Measurements from ENCODE around the gene PDE6A.
A peak's percentile ranks its signal among the peaks of the same experiment; 100 is the strongest.
"Not testable (repeated sequence)": the region's sequence is repeated elsewhere in the genome, so short reads cannot be mapped to it uniquely, and the experiment has no call there.

The PDE6A gene

GRCh38 chr5:149953436-149954121 lies 9.0 kb upstream of the PDE6A start:
- no peak for DNase-seq (ENCODE audit: low read depth, low spot score)

- no peak for DNase-seq (ENCODE audit: low read depth, low spot score)
Observed at GRCh38 chr5:149951138-149951749, 6.7 kb upstream of the PDE6A start.

GRCh38 chr5:149948993-149949392 lies 4.4 kb upstream of the PDE6A start:
- no peak for DNase-seq (ENCODE audit: low read depth, low spot score)

- DNase-seq (ENCODE audit: low read depth, low spot score): no peak
Observed at GRCh38 chr5:149946118-149946517, 1.5 kb upstream of the PDE6A start.

- not testable (repeated sequence) for DNase-seq (ENCODE audit: low read depth, low spot score)
Observed at GRCh38 chr5:149943177-149943949, 1.2 kb downstream of the PDE6A start.

GRCh38 chr5:149942741-149943169 lies 1.8 kb downstream of the PDE6A start:
- not testable (repeated sequence) for DNase-seq (ENCODE audit: low read depth, low spot score)

- no peak for DNase-seq (ENCODE audit: low read depth, low spot score)
Observed at GRCh38 chr5:149942199-149942598, 2.4 kb downstream of the PDE6A start.

GRCh38 chr5:149941795-149942194 lies 2.8 kb downstream of the PDE6A start:
- DNase-seq (ENCODE audit: low read depth, low spot score): no peak

GRCh38 chr5:149940941-149941644 lies 3.5 kb downstream of the PDE6A start:
- DNase-seq (ENCODE audit: low read depth, low spot score): no peak

GRCh38 chr5:149940077-149940574 lies 4.5 kb downstream of the PDE6A start:
- no peak for DNase-seq (ENCODE audit: low read depth, low spot score)

- peak; percentile 62 for DNase-seq (ENCODE audit: low read depth, low spot score)
Observed at GRCh38 chr5:149939546-149939945, 5.0 kb downstream of the PDE6A start.

GRCh38 chr5:149938791-149939358 lies 5.7 kb downstream of the PDE6A start:
- peak; percentile 84 for DNase-seq (ENCODE audit: low read depth, low spot score)

GRCh38 chr5:149938279-149938678 lies 6.3 kb downstream of the PDE6A start:
- DNase-seq (ENCODE audit: low read depth, low spot score): peak; percentile 87

- no peak for DNase-seq (ENCODE audit: low read depth, low spot score)
Observed at GRCh38 chr5:149937610-149938009, 7.0 kb downstream of the PDE6A start.

- no peak for DNase-seq (ENCODE audit: low read depth, low spot score)
Observed at GRCh38 chr5:149936700-149937091, 7.9 kb downstream of the PDE6A start.

GRCh38 chr5:149936044-149936699 lies 8.4 kb downstream of the PDE6A start:
- no peak for DNase-seq (ENCODE audit: low read depth, low spot score)

- no peak for DNase-seq (ENCODE audit: low read depth, low spot score)
Observed at GRCh38 chr5:149935431-149935901, 9.1 kb downstream of the PDE6A start.

GRCh38 chr5:149932445-149933350 lies 11.9 kb downstream of the PDE6A start:
- DNase-seq (ENCODE audit: low read depth, low spot score): no peak

GRCh38 chr5:149931992-149932436 lies 12.6 kb downstream of the PDE6A start:
- no peak for DNase-seq (ENCODE audit: low read depth, low spot score)

All from astrocyte of the hippocampus (primary cell).